Measurements from ENCODE around the gene TXNDC2. TPM values are rescaled to one million over a fixed set of nuclear protein-coding genes. Genes with fewer than 3 reads are reported as not detected.
"Not testable (repeated sequence)": the region's sequence is repeated elsewhere in the genome, so short reads cannot be mapped to it uniquely, and the experiment has no call there.

TXNDC2 gene
- total and polyA plus RNA-seq, 3 donors from 2014 or later, result 15.3 to 212 (median 30.5) TPM

GRCh38 chr18:9886005-9886348, 204 bp downstream of the TXNDC2 start:
- peaks cover 5% of the 10 kb centered on the region for H3K4me1 ChIP-seq
- DNase-seq, result no peak
- TF ChIP-seq CTCF (IDR thresholded peaks at IDR 0.05) (no peak), POLR2A (IDR thresholded peaks at IDR 0.05) (no peak)
- no peak overlapping the region for H3K4me3 ChIP-seq
- H3K27me3 ChIP-seq, result no peaks in the 10 kb centered on the region
- intact Hi-C loops (cut with DNase I; ENCODE audit: low total_unique reads), result no loop called here
- H3K27ac ChIP-seq, result no peak overlapping the region
- no peaks in the 10 kb centered on the region for H3K36me3 ChIP-seq (ENCODE audit: low read depth, missing control alignments)
- no peaks in the 10 kb centered on the region for H3K9me3 ChIP-seq
- WGBS, 2 donors, result 96 to 97% methylated on average over 3 of the region's 3 CpGs

- TF ChIP-seq POLR2A (IDR thresholded peaks at IDR 0.05), result no peak
- TF ChIP-seq CTCF (IDR thresholded peaks at IDR 0.05), result no peak
- intact Hi-C loops (cut with DNase I; ENCODE audit: low total_unique reads), result no loop called here
- Histone ChIP-seq H3K4me3 (no peak overlapping the region), H3K27me3 (no peaks in the 10 kb centered on the region), H3K9me3 (no peaks in the 10 kb centered on the region), H3K27ac (no peak overlapping the region), H3K36me3 (ENCODE audit: low read depth, missing control alignments) (no peaks in the 10 kb centered on the region), H3K4me1 (peaks cover 3% of the 10 kb centered on the region)
- no peak for DNase-seq
- 94 to 96% methylated on average over 5 of the region's 5 CpGs for whole genome bisulfite sequencing, 2 donors
These were observed 2.2 kb downstream of the TXNDC2 start for GRCh38 chr18:9887992-9888391.

GRCh38 chr18:9890196-9890595, 4.4 kb downstream of the TXNDC2 start:
- Histone ChIP-seq H3K27ac (no peak overlapping the region), H3K27me3 (no peaks in the 10 kb centered on the region), H3K36me3 (ENCODE audit: low read depth, missing control alignments) (no peaks in the 10 kb centered on the region), H3K9me3 (no peaks in the 10 kb centered on the region), H3K4me3 (no peak overlapping the region), H3K4me1 (peaks cover 3% of the 10 kb centered on the region)
- TF ChIP-seq CTCF (IDR thresholded peaks at IDR 0.05) (no peak), POLR2A (IDR thresholded peaks at IDR 0.05) (no peak)
- no peak for DNase-seq
- 72 to 79% methylated on average over 5 of the region's 5 CpGs for WGBS, 2 donors
- intact Hi-C loops (cut with DNase I; ENCODE audit: low total_unique reads), result no loop called here

- TF ChIP-seq POLR2A (IDR thresholded peaks at IDR 0.05), result no peak
- no peak for TF ChIP-seq CTCF (IDR thresholded peaks at IDR 0.05)
- no peaks in the 10 kb centered on the region for H3K9me3 ChIP-seq
- peaks cover 3% of the 10 kb centered on the region for H3K4me1 ChIP-seq
- intact Hi-C loops (cut with DNase I; ENCODE audit: low total_unique reads), result no loop called here
- no peak overlapping the region for H3K27ac ChIP-seq
- 58 to 74% methylated on average over 1 of the region's 1 CpG for WGBS, 2 donors
- H3K27me3 ChIP-seq, result no peaks in the 10 kb centered on the region
- no peaks in the 10 kb centered on the region for H3K36me3 ChIP-seq (ENCODE audit: low read depth, missing control alignments)
- no peak overlapping the region for H3K4me3 ChIP-seq
- DNase-seq, result no peak
These were observed 5.2 kb downstream of the TXNDC2 start for GRCh38 chr18:9890957-9891356.

GRCh38 chr18:9891515-9891914, 5.7 kb downstream of the TXNDC2 start:
- H3K27ac ChIP-seq; H3K4me3 ChIP-seq; H3K27me3 ChIP-seq; H3K36me3 ChIP-seq (ENCODE audit: low read depth, missing control alignments); H3K9me3 ChIP-seq; intact Hi-C loops (cut with DNase I; ENCODE audit: low total_unique reads); DNase-seq; H3K4me1 ChIP-seq: not testable (repeated sequence)
- 84 to 89% methylated on average over 4 of the region's 4 CpGs for WGBS, 2 donors
